IPS-NIHi11 (cell line): ENCODE results near the gene MSI2.

Experiments used
- DNase-seq: peaks from one replicate; pipeline ENCODE4 v3.0.0; 2012; ENCODE audit warnings: mixed read lengths, low spot score

Gene MSI2

DNA sequence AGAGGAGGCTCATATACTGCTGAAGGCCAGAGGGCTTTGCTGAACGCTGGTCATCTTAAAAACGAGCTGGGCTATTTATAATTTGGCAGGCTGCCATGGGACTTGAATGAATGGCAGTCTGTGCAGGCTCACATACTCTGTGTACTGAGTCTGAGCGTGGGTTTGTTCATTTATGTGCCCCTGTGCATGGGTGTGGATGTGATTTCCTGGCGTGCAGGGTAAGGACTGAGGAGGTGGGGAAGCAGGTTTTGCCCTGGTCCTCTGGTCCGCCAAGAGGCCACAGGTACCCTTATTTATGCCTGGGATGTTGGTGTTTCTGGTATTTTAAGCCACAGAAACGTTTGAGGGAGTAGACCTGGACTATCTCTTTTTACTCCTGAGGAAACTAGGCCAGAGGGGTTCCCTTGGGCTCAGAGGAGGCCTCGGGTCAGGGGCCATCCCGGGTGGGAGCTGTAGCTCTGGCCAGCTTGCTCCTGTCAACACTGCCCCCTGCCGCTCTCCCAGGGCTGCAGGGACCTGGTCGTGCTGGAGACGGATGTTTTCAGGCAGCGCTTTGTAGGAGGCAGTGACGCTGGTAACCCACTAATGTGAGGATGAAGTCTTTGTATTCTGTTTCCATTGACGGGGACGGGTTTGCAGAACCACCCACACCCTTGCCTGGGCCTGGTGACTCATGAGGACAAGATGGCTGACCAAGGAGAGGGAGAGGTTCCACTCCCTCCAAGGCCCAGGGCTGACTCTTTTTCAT lies 184.4 kb downstream of the MSI2 start:
- peak; percentile 73 for DNase-seq

DNA sequence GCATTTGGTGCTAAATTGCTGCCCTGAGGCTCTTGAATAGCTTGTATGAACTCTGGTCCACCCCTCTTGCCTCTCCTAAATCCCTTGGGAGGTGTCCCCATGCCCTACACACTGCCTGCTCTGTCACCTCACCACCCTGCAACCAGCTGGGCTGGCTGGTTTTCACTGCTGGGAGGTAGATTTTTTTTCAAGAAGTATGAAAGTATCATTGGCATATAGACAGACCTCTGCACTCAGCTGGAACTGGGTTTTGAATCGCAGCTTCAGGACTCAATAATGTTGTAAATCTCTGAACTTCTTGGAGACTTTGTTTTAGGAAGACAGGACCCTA lies 184.9 kb downstream of the MSI2 start:
- DNase-seq, result no peak

DNA sequence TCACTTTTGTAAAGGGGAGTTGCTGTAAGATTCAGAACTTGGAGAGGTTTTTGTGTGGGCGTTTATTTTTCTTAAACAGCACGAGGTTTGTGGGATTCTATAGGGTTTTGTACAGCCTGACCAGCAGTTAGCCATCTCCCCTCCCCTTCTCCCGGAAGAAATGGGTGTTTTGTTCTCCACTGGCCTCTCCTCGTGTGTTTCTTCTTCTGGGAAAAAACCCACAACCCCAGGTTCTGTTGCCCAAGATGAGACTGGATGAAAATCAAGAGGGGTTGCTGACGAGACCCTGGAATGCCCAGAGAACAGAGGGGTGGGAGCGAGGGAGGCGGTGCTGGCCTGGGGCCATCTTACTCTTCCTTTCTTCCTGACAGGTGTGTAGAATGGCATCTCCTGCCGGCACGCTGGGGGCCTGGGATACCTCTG lies 186.1 kb downstream of the MSI2 start:
- DNase-seq, result no peak

DNA sequence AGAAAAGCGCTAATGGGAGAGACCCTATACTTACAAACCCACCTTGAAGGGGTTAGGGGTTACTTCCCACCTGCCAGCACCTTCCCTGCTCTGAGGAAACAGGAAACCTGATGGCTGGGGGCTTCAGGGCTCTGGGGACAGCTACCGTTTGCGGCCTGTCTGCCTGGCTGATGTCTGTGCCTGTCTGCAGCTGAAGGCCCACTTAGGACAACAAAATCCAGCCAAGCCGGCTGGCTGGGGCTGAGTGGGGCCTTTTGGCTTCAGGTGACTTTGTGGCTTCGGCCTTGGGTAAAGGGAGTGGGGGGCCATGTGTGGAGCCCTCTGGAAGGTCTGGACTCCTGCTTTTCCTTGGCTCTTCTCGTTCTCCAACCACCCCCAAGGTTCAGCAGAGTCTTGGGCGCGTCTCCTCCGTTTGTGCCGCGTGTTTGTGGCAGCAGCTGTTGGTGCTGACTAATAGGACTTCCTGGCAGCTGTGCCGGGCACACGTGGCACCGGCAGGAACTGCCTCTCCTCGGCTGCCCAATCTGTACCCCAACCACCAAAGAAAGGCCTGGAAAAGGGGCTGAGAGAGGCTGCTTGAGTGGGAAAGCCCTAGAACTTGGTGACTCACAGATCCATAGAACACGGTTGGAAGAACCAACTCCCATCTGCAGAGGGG lies 186.7 kb downstream of the MSI2 start:
- DNase-seq, result no peak

DNA sequence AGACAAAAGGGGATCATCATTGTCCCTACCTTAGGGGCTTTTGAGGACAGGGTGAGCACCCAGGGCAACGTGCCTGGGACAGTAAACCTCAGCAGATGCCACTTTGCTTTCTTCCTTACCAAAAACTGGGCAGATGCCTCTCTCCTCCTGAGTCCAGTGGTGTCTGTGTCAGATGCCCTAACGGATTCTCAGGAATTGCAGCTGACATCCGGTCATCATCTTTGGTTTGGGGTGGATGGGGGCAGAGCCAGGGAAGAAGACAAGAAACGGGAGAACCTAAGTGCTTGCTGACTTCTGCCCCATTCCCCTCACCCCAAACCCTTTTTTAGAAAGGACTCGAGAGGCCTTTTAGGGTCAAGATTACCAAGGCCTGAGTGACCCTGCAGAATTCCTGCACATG lies 187.5 kb downstream of the MSI2 start:
- DNase-seq, result no peak

DNA sequence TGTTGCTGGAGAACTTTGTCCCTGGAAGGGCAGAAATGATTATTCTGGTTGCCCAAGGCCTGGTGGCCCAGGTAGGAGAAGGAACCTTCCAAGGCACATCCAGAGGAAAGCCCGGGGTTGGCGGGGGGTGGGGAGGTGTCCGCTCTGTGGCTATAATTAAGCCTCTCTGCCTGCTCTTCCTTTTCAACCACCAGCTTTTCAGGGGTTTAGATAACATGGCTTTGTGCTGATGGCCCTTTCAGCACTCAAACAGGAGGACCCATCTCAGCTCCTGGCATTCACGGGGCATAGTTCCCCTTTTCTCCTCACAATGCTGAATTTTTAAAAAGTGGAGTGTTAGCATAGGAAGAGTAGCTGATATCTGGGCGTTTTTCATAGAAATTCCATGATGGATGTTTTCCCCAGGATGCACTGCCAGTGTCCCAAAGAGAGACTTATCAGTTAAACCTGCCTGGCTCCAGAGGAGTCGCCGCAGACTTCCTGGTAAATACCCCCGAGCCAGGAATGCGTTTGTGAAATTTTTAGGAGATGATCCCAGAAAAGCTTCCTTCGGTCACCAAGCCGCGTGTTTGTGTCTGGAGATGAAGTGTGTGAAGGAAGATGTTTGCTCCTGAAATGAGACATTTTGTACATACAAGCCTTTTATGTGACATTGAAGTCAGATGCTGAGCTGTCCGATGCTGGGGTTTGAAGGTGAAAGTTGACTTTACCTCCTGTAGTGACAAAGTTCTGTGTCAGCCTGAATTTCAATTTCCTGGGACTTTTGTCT lies 188.5 kb downstream of the MSI2 start:
- DNase-seq, result no peak

DNA sequence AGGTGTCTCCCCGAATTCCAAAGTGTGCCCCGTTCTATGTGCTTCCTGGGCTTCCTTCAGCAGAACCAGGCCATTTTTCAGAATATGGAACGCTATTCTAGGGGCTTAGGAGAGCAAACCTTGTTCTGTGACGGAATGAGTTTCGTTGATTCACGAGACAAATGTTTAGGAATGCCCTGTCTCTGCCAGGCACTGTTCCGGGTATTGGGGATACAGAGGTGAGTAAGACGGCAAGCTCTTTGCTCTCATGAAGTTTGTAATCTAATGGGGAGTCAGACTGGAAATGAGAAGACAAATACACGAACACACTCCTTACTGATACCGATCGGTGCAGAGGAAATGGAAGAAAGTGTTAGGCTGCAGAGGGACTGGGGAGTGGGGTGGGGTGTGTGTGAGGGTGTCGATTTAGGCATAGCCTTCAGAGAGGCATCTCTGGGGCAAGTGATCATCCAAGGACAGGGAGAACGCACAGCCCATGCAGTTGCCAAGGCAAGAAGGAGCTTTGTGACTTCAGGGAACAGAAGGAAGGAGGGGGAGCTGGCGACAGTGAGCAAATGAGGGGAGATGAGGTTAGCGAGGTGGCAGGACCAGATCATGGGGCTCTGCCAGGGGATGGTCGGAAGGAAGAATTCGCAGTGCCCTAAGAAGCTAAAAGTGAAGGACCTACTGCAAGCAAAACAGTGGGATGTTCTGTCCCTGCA lies 189.6 kb downstream of the MSI2 start:
- DNase-seq, result no peak

DNA sequence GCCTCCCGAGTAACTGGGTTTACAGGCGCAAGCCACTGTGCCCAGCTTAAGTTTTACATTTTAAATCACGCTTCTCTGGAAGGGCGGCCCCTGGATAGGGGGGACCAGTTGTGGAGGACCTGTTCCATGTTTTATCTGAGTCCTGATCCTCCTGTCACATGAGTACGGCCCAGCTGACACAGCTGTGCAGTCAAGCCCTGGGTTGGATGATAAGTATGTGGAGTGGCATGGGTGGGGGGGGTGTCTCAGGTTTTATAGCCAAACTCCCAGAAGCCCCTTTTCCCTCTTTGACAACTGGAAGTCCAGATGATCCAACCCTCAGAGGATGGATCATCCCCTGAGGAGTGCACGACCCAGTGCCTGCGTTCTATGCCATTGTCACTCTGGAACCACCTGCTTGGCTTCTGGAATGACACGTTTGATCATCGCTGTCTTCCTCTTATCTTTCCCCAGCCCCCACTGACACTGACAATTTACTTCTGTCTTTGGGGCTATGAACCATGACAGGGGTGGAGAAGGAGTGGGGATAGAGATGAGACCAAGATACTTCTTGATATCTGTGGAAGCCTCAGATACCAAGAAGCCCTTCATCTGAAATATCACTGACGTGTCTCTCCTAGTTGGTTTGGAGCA lies 191.2 kb downstream of the MSI2 start:
- DNase-seq, result no peak

DNA sequence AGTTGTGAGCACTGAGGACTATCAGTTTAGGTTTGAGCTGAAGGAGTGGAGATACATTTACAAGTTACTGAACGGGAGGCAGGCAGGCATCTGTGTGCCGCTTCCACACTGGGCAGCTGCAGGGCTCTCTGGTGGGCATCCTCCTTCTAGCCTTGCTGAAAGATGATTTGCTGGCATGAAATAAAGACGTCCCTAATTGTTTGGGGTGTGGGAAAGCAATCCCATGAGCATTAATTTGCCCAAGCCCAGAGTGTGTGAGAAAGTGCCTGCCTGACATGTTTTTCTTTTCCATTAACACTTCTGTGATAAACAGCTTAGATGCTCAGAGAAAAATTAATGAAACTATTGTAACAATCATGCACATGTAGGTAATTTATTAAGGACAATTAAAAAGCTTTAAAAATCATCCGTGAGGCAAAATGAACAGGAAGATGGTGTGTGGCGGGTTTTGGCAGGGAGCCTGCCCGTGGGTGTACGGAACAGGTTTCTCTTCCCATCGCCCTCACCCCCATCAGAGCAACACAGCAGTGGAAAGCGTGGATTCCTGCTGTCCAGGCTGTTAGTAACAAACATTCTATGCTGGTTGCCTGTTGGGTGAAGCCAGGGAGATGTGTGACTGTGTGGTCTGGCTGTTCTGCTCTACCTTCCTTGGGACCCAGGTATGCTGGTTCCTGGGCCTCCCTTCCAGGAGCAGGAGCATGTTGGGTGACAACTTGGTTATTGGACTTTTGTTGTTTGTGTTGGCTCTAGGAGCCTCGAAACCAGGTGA lies 191.9 kb downstream of the MSI2 start:
- DNase-seq, result no peak

DNA sequence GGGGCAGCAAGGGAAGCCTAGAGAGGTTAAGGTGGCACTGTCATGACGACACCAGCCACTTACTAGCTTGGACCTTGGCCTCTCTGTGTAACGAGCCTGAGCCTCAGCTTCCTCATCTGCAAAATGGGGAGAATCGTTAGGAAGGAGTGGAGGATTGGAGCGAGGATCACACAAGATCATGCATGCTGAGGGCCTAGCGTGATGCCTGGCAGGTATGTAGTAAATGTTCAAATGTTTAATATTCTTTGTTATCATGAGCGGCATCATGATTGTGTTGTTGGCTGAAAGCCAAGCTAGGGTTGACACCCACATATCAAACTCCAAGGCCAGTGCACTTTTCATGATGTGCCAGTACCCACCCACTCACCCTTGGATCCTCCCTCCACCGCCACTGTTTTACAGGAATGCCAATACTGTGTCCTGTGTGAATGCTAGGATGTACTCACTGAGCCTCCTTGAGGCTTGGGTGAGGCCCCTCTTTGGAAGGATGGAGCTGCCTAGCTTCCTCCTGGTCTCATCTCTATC lies 192.5 kb downstream of the MSI2 start:
- DNase-seq, result no peak

DNA sequence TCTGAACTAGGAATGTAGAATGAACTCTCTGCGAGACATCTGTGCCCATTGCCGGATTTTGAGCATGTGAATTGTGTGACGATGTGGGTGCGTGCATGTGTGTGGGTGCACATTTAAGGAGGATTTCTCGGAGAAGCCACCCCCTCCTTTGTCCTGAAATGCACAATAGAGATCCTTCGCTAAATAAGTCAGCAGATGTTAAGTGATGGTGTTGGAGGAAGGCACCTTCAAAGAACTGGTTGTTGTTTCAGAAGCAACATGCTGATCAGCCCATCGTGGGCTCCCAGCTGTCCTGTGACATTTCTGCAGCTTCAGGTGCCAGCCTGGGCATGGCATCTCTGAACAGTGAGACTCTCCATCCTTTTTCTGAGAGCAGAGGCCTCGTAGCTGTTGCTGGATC lies 194.9 kb downstream of the MSI2 start:
- no peak for DNase-seq

DNA sequence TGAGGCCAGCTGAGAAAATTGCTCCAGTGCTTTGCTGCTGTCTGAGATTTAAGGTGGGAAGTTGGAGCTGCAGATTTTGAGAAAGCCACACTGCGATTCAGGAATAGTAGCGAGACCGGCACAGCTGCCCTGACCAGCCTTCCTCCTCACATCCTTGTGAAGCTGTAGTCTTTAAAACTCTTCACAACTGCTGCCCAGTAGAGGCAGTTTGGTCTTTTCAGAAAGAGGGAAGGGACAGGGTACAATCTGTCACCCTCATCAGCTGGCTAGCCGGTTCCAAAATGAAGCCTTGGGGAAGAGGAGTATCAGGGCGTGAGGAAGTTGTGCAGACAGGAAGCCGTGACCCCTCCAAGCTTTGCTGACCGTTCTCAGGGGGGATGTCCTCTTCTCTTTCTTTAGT lies 195.3 kb downstream of the MSI2 start:
- DNase-seq, result no peak

DNA sequence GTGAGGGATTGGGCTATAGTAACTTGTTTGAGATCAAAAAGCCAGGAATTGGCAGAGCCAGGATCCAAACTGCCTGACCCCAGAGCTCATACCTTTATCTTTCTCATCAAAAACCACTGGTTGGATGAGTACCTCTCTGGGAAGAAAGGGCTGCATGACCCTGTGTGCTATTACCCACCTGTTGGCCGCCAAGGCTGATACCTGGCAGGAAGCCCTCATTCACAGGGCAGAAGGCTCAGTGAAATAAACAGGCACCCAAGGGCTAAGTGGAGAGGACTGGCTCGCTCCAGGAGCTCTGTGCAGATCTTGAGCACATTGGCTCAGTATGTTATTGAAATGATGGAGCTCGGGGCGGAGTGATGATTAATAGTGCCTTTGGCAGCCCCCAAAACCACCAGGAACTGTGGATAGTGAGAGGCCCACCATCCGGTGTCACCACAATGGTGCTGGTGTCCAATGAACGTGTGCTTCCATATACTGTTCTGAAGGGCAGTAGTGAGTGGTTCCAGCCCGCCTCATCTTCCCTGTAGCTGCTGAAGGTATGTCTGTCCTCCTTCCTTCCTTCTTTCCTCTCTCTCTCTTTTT lies 197.6 kb downstream of the MSI2 start:
- no peak for DNase-seq

DNA sequence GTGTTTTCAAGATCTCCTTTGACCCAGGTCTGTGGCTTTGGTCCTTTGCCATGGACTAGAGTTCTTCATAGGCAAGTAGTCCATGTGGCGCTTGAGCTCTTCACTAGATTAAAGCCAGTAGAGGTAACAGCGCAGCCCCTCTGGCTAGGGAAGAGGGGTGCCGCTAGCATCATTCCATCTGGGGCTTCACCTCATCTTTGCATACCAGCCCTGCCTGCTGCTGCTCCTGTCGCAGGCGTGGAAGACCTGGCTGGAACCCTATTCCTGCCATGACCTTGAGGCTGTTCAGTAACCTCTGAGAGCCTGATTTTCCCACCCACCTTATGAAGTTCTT lies 198.4 kb downstream of the MSI2 start:
- no peak for DNase-seq

DNA sequence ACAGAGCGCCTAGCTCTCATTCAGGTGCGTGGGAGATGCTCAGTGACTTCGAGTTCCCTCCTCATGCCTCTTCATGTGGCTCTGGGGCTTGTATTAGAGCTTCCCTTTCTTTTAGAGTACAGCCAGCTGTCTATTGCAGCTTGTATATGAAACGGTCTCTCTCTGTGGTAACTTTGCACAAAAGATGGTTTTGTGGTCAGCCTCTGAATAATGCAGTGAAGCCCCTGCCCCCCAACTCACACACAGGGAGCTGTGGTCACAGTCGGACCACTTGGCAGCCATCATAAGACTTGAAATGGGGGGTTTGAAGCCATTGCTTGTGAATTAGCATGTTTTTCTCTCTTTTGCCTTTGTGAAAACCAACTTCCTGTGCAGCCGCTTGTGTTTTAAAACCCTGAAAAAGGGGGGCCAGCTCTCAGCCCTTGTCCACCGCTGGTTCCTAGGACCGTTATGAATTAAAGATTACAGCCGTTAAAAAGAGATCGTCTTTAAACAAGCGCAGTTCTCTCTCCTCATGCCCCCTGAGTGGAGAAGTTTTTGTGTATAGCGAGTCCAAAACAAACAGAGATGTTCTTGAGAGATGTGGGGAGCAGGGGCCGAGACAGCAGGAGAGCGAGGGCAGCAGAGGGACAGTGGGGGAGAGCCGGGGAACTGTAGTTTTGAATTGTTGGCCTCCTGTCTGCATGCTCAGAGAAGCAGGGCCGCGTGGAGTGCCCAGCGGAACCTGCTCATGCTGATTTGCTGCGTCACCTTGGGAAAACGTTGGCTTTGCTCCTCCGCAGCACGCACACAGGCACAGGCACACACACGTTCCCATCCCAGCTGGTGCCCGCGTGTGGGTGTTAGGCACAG lies 199.0 kb downstream of the MSI2 start:
- no peak for DNase-seq

DNA sequence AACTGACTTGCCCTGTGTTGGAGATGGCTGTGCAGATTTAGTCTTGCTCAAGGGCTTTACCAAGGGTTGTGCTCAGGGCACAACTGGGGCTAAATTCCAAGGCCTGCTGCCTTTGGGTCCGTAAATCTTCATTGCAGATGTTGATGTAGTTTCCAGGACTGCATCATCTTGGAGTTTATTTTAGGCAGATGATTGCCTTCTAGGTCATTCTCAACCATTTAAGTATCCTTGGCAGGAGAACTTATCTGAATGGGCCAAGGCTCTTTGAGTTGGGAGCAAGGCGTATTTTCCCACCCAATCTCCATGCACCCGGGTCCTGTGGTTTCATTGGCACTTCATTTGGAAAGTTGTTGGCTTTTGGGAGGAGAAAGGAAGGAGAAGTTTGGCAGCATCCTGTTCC lies 200.3 kb downstream of the MSI2 start:
- no peak for DNase-seq

DNA sequence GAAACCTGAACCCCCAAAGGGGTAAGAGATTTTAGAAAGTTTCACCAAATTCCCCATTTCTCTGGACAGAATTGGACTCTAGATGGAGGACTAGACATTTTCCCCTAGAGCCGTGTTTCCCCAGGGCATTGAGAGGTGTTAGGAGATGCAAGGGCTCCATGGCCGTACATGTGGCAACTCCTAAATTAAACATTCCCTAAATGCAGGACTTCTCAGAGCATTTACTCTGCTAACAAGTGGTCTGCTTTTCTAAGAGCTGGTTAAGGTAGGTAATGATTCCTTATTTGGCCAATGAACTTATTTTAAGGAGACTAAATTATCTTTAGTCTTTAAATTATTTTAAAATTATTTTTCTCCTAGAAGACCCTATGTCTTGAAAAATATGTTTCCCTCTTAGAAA lies 200.9 kb downstream of the MSI2 start:
- no peak for DNase-seq

DNA sequence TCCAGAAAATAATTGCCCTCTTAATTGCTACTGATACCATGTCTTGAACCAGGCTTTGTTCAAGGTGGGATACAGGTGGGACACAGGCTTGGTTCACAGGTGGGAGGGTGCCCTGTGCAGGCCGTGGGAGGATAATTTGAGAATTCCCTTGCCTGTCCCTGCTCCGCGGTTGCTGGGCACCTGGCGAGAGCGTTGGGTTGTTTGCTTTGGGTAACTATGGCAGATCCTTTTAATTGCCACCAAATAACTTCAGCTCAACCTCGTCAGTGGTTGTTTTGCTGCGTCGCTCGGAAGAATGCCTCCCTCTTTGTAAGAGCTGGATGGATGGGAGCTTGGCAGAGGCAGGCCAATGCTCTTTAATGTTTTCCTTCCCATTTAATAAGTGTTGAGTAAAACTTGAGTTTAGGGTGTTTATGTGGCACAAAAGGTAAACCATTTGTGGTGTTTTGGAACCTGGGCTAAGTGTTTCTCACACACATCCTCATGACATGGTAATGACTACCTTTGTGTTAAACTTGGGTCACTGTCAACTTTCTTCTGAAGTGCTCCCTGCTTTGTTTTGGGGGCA lies 202.5 kb downstream of the MSI2 start:
- DNase-seq, result no peak

DNA sequence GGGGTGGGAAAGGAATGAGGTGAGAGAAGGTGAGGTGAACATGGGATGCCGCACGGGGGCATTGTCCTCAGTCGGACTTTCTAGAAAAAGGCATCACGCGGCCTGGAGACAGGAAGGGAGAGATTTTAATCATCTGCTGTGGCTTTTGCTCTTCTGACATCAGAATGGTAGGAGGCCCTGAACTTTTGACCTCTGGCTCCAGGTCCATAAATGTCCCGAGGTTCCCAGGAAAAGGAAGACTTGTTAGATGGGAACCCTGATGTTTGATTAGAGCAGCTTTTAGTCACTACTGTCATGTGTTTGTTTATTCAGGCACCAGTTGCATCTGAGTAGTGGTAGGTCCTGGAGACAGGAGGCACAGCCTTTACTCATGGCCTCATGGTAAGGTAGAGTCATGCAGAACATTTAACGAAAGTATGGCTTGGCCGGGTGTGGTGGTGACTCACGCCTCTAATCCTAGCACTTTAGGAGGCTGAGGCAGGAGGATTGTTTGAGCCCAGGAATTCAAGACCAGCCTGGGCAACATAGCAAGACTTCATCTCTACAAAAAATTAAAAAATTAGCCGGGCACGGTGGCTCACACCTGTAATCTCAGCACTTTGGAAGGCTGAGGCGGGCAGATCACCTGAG lies 203.1 kb downstream of the MSI2 start:
- DNase-seq, result no peak
